ENCODE results near the gene FUT3. TPM values are rescaled to one million over a fixed set of nuclear protein-coding genes. Genes with fewer than 3 reads are reported as not detected.

Gene FUT3
- total RNA-seq, 1 experiment from 2014 or later: not detected

DNA sequence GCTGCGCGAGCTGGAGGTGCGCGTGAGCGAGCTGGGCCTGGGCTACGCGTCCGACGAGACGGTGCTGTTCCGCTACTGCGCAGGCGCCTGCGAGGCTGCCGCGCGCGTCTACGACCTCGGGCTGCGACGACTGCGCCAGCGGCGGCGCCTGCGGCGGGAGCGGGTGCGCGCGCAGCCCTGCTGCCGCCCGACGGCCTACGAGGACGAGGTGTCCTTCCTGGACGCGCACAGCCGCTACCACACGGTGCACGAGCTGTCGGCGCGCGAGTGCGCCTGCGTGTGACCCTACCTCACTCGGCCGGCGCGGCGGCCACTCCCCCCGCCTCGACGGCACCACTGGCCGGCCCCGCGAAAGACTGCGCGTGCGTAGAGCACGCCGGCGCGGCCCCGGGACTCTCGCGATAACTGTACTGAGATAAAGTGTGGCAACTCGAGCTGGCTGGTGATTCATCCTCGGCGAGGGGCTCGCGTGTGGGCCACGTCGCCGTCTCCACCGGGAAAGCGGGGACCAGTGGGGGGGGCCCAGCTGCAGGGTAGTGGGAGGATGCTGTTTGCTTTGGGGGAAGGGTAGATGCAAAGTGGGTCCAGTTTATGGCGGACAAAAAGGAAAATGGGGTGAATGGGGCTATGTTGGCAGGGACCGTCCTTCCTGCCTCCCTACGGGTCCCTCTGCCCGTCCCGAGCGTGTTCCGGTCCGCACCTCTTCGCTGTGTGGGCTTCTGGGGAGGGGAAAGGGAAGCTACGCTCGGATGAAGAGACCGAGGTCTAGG is 23.2 kb downstream of the FUT3 start:
- Histone ChIP-seq H3K23me2 (ENCODE audit: insufficient read length, low read depth, low read length, poor library complexity, severe bottlenecking) (peaks cover 12% of the 10 kb centered on the region), H3T11ph (ENCODE audit: low read length) (no peak overlapping the region), H3K18ac (ENCODE audit: insufficient read length, low read depth, low read length) (peak overlapping the region; percentile 96), H3K79me2 (ENCODE audit: insufficient read depth, low read length) (no peaks in the 10 kb centered on the region), H2AK5ac (ENCODE audit: insufficient read length, low read length) (no peak overlapping the region), H4K5ac (ENCODE audit: insufficient read length, low read depth, low read length) (no peak overlapping the region), H3K56ac (ENCODE audit: insufficient read length, low read depth, low read length) (no peak overlapping the region), H2BK120ac (ENCODE audit: low read depth, low read length, poor library complexity, severe bottlenecking) (no peak overlapping the region), H4K8ac (replicated peaks; ENCODE audit: insufficient read length, low read depth, low read length) (no peak overlapping the region), H2BK5ac (ENCODE audit: insufficient read length, low read length) (no peak overlapping the region), H3K14ac (ENCODE audit: insufficient read depth, low read length) (peak overlapping the region; percentile 94), H3K23ac (ENCODE audit: insufficient read length, low read depth, low read length) (no peak overlapping the region), H3K79me1 (ENCODE audit: insufficient read depth, low read depth, low read length, poor library complexity, severe bottlenecking) (no peaks in the 10 kb centered on the region), H3K27me3 (ENCODE audit: insufficient read depth, low read length) (no peaks in the 10 kb centered on the region), H2BK15ac (ENCODE audit: low read depth, low read length) (no peak overlapping the region), H3K9me3 (ENCODE audit: control insufficient read depth, low read depth, low read length) (no peaks in the 10 kb centered on the region), H3K9ac (ENCODE audit: extremely low read depth, insufficient read length, low read length) (peak overlapping the region; percentile 82), H4K20me1 (ENCODE audit: control insufficient read depth, insufficient read depth, insufficient read length) (no peaks in the 10 kb centered on the region), H3K4ac (ENCODE audit: low read depth, low read length) (no peak overlapping the region), H4K91ac (ENCODE audit: insufficient read length, low read depth, low read length) (no peak overlapping the region), H2BK20ac (ENCODE audit: low read depth, low read length, poor library complexity, severe bottlenecking) (no peak overlapping the region), H2AFZ (ENCODE audit: low read length) (no peak overlapping the region), H3K4me1 (ENCODE audit: insufficient read depth, low read length) (no peaks in the 10 kb centered on the region), H2BK12ac (ENCODE audit: insufficient read length, low read depth, low read length) (no peak overlapping the region), H3K27ac (ENCODE audit: insufficient read length, low read depth, low read length) (no peak overlapping the region), H3K4me2 (ENCODE audit: insufficient read depth, insufficient read length, low read length) (peak overlapping the region; percentile 85)
- Mint-ChIP-seq H3K4me1 (peaks cover 2 to 16% of the 10 kb centered on the region in 2 experiments; a peak in 2 of 4 replicates), H3K36me3 (ENCODE audit: insufficient read depth in 1 of 3, low read depth in 3 of 3) (no peaks in the 10 kb centered on the region), H3K27ac (peak overlapping the region; percentile 95 to 99 (median 98)), H3K27me3 (ENCODE audit: low read depth) (peaks cover 18% of the 10 kb centered on the region), H3K9me3 (no peaks in the 10 kb centered on the region; a peak in 2 of 5 replicates), H3K4me3 (peak overlapping the region; percentile 93 to 97)
- TF ChIP-seq, protein P1, sequence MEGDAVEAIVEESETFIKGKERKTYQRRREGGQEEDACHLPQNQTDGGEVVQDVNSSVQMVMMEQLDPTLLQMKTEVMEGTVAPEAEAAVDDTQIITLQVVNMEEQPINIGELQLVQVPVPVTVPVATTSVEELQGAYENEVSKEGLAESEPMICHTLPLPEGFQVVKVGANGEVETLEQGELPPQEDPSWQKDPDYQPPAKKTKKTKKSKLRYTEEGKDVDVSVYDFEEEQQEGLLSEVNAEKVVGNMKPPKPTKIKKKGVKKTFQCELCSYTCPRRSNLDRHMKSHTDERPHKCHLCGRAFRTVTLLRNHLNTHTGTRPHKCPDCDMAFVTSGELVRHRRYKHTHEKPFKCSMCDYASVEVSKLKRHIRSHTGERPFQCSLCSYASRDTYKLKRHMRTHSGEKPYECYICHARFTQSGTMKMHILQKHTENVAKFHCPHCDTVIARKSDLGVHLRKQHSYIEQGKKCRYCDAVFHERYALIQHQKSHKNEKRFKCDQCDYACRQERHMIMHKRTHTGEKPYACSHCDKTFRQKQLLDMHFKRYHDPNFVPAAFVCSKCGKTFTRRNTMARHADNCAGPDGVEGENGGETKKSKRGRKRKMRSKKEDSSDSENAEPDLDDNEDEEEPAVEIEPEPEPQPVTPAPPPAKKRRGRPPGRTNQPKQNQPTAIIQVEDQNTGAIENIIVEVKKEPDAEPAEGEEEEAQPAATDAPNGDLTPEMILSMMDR (conservative IDR thresholded peaks at IDR 0.05): no peak
- peak; percentile 95 for DNase-seq
- WGBS (ENCODE audit: extremely low coverage, insufficient read length, low lambda C conversion rate): no CpG with 5 or more reads among the region's 91 CpGs

Measured in H9 (cell line).